ENCODE data around the gene MOB1A.

Gene MOB1A

DNA sequence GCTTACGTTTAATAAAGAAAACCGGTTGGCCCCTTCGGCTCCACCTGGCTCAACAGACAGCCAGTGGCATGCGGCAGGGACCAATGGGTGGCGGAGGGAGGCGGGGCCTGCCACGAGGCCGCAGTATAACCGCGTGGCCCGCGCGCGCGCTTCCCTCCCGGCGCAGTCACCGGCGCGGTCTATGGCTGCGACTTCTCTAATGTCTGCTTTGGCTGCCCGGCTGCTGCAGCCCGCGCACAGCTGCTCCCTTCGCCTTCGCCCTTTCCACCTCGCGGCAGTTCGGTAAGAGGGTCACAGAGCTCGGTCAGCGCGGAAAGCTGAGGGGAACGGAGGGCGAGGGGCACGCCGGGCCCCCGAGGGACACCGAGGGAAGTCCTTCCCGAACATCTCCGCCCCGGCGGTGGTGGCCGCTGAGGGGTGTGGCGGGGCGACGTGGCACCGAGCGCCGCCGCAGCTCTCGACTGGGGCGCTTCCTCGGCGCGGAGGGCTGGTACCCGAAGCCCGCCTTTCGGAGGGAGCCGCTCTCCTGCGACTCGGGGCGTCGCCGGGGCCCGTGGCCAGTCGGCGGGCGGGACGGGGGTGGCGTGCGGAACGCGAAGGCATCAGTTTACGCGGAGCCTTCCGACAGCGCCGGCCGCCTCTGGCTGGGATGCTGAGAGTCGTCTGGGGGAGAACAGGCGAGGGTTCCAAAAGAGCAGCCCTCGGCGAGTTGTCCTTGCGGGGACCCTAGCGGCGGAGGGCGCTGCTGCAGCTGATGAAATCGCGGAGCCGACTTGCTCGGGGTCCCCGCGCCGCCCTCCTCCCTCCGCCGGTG is 20.0 kb upstream of the MOB1A start, which contains the start of gene MTHFD2:
Gene MTHFD2 (plus strand): TSS at position 155 of the 814 bp plus-strand sequence. CDS start 27 bp downstream, at position 182.
- Histone ChIP-seq H3K4me3 (replicated peaks; ENCODE audit: insufficient read depth, low read length) (peak within 1 kb of the TSS; percentile 92), H3K27me3 (ENCODE audit: insufficient read depth, poor library complexity, severe bottlenecking) (no peaks in the 10 kb centered on the region), H3K27ac (replicated peaks) (peak within 1 kb of the TSS; percentile 98)
- DNase-seq (ENCODE audit: low read depth in 1 of 2, low spot score in 1 of 2), result peak; percentile 89 to 98
- TF ChIP-seq, protein P1, sequence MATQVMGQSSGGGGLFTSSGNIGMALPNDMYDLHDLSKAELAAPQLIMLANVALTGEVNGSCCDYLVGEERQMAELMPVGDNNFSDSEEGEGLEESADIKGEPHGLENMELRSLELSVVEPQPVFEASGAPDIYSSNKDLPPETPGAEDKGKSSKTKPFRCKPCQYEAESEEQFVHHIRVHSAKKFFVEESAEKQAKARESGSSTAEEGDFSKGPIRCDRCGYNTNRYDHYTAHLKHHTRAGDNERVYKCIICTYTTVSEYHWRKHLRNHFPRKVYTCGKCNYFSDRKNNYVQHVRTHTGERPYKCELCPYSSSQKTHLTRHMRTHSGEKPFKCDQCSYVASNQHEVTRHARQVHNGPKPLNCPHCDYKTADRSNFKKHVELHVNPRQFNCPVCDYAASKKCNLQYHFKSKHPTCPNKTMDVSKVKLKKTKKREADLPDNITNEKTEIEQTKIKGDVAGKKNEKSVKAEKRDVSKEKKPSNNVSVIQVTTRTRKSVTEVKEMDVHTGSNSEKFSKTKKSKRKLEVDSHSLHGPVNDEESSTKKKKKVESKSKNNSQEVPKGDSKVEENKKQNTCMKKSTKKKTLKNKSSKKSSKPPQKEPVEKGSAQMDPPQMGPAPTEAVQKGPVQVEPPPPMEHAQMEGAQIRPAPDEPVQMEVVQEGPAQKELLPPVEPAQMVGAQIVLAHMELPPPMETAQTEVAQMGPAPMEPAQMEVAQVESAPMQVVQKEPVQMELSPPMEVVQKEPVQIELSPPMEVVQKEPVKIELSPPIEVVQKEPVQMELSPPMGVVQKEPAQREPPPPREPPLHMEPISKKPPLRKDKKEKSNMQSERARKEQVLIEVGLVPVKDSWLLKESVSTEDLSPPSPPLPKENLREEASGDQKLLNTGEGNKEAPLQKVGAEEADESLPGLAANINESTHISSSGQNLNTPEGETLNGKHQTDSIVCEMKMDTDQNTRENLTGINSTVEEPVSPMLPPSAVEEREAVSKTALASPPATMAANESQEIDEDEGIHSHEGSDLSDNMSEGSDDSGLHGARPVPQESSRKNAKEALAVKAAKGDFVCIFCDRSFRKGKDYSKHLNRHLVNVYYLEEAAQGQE (IDR thresholded peaks at IDR 0.05; ENCODE audit: insufficient replicate concordance, low read depth), result peak; percentile 71
- TF ChIP-seq, protein P2, sequence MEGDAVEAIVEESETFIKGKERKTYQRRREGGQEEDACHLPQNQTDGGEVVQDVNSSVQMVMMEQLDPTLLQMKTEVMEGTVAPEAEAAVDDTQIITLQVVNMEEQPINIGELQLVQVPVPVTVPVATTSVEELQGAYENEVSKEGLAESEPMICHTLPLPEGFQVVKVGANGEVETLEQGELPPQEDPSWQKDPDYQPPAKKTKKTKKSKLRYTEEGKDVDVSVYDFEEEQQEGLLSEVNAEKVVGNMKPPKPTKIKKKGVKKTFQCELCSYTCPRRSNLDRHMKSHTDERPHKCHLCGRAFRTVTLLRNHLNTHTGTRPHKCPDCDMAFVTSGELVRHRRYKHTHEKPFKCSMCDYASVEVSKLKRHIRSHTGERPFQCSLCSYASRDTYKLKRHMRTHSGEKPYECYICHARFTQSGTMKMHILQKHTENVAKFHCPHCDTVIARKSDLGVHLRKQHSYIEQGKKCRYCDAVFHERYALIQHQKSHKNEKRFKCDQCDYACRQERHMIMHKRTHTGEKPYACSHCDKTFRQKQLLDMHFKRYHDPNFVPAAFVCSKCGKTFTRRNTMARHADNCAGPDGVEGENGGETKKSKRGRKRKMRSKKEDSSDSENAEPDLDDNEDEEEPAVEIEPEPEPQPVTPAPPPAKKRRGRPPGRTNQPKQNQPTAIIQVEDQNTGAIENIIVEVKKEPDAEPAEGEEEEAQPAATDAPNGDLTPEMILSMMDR (IDR thresholded peaks at IDR 0.05; ENCODE audit: insufficient read depth, low read length), result peak; percentile 73
- TF ChIP-seq GABPA (IDR thresholded peaks at IDR 0.05; ENCODE audit: low read depth), result no peak
- TF ChIP-seq POLR2AphosphoS5 (IDR thresholded peaks at IDR 0.05; ENCODE audit: low read depth), result peak; percentile 98
- peak; percentile 0; the same call in 1 of the 2 replicates for TF ChIP-seq SPI1 (IDR thresholded peaks at IDR 0.05; ENCODE audit: borderline replicate concordance, low read depth)

DNA sequence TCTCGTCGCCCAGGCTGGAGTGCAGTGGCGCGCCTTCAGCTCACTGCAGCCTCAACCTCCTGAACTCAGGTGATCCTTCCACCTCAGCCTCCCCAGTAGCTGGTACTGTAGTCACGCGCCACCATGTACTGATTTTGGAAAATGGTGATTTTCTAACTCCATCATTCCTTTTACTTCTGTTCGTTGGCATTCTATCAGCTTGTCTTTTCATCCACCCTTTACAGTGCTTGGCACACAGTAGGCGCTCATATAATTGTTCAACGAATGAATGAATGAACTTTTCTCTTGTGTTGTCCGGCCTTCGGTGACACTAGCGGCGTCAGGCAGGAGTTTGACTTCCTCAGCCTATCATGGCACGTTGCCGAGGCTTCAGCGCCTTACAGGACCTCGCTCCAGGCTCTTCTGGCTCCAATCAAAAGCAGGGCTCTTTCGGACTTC is 19.4 kb upstream of the MOB1A start:
- Histone ChIP-seq H3K27me3 (ENCODE audit: insufficient read depth, poor library complexity, severe bottlenecking) (no peaks in the 10 kb centered on the region), H3K4me3 (replicated peaks; ENCODE audit: insufficient read depth, low read length) (peak overlapping the region; percentile 22), H3K27ac (replicated peaks) (peak overlapping the region; percentile 98)
- DNase-seq (ENCODE audit: low read depth in 1 of 2, low spot score in 1 of 2), result no peak
- no peak for TF ChIP-seq GABPA (IDR thresholded peaks at IDR 0.05; ENCODE audit: low read depth)
- peak; percentile 37; the same call in 1 of the 2 replicates for TF ChIP-seq SPI1 (IDR thresholded peaks at IDR 0.05; ENCODE audit: borderline replicate concordance, low read depth)
- TF ChIP-seq POLR2AphosphoS5 (IDR thresholded peaks at IDR 0.05; ENCODE audit: low read depth), result no peak
- TF ChIP-seq, protein P1 (IDR thresholded peaks at IDR 0.05; ENCODE audit: insufficient replicate concordance, low read depth), result no peak

DNA sequence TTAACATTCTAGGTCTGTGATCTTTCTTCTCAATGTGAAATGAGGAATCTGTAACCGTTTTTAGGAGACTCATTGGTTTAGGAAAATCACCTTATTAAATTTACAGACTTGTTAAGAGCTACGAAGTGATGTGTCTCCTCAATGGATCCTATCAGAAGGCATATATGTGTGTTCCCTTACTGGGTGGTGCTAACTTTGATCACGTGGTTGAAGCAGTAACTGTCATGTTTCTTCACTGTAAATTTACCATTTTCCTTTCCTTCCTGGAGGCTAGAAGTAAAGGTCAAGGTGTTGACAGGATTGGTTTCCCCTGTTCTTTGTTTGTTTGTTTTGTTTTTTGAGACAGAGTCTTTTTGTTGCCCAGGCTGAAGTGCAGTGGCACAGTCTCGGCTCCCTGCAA is 18.4 kb upstream of the MOB1A start:
- TF ChIP-seq SPI1 (IDR thresholded peaks at IDR 0.05; ENCODE audit: borderline replicate concordance, low read depth) (no peak), GABPA (IDR thresholded peaks at IDR 0.05; ENCODE audit: low read depth) (no peak), POLR2AphosphoS5 (IDR thresholded peaks at IDR 0.05; ENCODE audit: low read depth) (no peak)
- TF ChIP-seq, protein P1 (IDR thresholded peaks at IDR 0.05; ENCODE audit: insufficient replicate concordance, low read depth), result no peak
- TF ChIP-seq, protein P2 (IDR thresholded peaks at IDR 0.05; ENCODE audit: insufficient read depth, low read length), result no peak
- DNase-seq (ENCODE audit: low read depth in 1 of 2, low spot score in 1 of 2), result no peak
- Histone ChIP-seq H3K27ac (replicated peaks) (no peak overlapping the region), H3K4me3 (replicated peaks; ENCODE audit: insufficient read depth, low read length) (no peak overlapping the region), H3K27me3 (ENCODE audit: insufficient read depth, poor library complexity, severe bottlenecking) (no peaks in the 10 kb centered on the region)

Data from HL-60 (cell line).